Dedifferentiated amniotic fluid mesenchymal stem cell (primary cell): ENCODE measurements around the gene ABHD8.

Source experiments
- DNase-seq: peaks from one replicate; pipeline ENCODE4 v3.0.0-alpha.2; 2016; ENCODE audit errors: extremely low spot score

ABHD8 gene

DNA sequence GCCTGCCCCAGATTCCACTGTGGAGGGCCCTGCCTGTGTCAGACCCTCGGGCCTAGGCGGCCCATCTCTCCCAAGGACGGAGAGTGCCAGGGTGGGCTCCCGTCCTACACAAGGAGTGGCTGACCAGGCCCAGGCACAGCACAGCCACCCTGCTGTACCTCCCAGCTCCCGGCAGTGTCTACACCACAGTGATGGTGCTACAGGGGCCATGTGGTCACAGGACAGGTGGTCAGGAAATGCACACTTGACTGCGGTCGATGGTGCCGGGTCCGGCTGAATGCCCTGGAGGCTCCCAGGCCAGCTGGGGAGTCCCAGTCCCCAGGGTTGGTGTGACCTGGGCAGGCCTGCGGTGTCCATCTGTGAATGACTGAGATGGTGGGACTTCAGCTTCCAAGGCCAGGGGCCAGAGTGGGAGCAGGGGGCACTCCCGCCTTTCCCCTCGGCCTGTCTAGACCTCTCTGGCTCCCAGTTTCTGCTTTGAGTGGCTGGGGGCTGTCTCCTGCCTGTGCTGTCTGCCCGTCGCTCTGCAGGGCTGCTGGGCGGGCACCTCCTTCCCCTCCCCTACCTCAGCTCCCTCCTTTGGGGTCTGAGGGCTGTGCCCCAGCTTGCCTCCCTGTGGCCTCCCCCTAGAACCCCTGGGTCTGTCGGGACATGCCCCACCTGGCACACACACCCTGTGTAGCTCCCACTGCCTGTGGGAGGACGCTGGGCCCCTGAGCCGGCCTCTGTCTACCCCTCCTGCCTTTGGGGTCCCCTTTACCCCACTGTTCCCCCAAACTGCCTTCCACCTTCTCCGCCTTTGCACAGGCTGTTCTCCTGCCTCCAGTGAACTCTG lies 18.6 kb upstream of the ABHD8 start:
- no peak for DNase-seq

DNA sequence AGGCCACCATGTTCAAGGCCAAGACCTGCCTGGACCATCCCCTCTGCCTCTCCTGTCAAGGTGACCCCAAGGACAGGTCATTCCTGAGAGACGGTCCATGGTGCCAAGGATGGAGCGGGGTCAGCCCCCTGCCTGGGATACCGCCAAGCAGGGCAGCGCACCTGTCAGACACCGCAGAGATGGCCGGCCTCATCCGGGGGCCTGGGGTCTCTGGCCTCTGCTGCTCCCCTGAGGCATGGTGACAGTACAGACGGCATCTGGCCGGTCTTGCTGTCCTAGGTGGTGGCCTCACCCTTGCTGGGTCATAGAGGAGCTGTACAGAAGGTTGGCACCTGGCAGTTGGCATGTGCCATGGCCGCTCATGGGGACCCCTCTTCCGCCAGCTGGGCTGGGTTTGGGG lies 17.2 kb upstream of the ABHD8 start:
- no peak for DNase-seq

DNA sequence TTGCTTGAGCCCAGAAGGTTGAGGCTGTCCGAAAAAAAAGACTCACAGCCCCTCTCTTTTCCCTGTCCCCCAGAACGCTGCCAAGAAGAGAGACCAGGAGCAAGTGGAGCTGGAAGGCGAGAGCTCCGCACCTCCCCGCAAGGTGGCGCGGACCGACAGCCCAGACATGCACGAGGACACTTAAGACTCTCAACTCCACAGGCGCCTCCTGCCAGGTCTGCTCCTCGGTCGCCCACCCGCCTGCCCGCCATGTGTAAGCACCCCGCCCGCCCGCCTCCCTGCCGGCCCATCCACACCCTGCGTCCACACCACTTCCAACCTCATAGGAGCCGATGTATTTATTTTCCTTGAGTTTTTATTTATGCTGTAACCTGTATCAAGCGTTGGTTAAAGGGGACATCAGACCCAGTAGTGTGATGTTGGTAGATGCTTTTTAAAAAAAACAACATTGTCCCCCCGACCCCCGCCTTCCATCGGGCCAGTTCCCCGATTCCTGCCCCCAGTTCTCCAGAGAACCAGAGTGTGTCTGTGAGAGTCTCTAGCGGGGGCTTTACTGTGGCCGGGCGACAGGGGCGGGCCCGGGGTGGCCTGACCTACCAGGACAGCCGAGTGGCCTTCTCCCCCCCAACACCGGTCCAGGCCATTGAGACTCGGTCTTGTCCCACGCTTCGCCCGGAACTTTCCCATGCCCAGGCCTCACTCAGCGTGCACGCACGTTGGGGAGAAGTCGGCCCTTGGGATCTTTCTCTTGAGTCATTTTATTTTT lies 16.4 kb upstream of the ABHD8 start:
- DNase-seq = no peak

DNA sequence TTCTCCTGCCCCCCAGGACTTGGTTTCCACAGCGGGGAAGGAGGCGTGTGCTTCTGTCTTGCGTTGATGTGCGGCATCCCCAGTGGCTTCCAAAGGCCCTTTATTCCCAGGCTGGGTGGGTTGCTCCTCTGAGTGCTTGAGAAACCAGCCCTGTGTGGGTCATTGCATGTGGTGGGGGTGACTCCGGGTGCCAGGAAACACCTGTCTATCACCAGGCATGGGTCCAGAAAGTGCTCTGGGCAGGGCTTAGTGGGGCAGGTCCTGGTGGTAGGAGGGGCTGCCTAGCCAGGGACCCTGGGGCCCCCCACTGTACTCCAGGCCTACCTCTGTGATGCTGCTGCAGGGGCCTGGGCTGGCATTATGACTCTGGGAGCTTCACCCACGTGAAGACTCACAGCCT lies 15.7 kb upstream of the ABHD8 start:
- DNase-seq = no peak

DNA sequence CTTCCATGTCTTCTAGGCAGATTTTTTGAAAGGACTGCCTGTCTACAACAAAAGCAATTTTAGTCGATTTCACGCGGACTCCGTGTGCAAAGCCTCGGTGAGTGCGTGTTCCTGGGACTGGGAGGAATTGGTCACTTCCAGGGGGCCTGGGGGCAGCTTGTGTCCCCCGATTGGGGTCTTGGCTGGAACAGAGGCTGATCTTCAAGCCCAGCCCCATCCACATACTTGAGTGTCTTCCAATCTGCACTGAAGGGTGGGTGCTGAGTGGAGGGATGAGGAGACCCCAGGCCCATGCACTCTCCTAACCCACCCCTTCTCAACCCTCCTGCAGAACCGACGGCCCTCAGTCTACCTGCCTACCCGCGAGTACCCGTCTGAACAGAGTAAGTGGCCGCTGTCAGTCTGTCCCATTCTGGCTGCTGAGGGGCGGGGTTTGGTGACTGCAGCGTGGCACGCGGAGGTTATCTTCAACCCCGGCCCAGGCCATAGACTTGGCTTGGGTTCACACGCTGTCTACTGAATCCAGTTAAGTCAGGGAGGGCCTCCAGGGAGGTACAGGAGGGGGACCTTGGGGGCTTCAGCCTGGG lies 10.9 kb upstream of the ABHD8 start:
- no peak for DNase-seq

DNA sequence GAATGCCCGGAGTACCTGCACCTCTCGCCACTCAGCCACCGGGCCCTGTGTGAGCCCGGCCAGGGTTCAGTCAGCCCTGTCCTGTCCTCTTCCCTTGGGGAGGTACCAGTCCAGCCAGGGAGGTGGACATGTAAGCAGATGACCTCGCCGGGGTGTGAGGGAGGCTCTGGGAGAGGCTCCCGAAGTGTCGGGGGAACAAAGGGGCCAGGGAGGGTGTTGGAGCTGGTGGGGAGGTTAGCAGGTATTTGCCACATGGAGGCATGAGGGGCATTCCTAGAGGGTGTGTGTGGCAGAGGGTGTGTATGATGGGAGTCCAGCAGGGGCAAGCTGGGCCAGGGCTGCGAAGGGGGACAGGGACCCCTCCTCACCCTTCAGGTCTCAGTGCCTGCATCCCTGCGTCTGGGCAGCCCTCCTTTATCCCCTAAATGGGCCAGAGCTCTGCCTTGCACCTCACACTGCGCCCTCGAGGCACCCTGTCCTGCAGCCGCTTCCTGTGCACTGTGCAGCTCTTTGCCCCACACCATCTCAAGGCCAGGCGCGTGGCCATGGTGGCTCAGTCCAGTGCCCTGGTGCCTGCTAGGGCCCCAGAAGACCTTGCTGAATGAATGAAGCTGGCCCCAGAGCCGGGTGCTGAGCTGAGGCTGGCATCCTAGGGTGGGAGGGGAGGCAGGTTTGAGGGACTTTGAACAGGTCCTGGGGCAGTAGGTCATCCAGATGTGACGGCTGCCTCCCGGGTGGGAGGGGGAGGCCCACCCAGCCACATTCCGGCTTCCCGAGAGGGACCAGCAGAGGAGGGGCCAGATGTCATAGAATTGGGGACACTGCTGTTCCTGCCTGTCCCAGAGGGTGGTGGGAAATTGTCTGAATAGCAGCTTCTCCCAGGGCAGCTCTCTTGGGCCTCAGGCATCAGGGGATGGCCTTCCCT lies 9.2 kb upstream of the ABHD8 start:
- DNase-seq = no peak

DNA sequence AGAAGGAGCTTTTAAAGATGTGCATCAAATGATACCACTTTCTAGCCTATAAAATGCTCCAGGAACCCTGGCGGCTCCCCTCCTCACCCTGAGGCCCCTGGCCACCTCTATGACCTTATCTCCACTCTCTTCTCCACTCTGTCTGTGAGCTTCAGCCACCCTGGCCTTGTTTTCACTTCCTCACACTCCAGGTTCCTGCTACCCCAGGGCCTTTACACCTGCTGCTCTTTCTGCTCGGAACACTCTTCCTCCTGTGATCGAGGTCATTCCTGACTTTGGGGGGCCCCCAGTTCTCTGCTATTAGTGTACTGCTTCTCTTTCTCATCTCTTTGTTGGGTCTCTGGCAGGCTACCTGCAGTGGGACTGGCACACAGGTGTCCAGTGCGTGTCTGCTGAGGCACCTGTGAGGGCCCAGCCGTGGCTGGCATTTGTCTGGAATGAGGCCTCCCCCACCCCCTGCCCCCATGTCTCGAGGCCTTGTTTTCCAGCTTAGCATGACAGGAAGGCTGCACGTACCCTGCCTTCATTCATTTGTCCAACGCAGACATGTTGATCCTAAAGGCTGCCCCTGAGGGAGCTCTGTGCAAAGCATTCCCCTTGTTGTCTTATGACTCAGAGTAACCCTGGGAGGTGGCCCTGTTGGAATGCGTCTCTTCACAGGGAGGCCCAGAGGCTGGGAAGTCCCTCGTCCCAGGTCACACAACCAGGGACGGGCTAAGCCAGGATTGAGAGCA lies 8.4 kb upstream of the ABHD8 start:
- DNase-seq = no peak

DNA sequence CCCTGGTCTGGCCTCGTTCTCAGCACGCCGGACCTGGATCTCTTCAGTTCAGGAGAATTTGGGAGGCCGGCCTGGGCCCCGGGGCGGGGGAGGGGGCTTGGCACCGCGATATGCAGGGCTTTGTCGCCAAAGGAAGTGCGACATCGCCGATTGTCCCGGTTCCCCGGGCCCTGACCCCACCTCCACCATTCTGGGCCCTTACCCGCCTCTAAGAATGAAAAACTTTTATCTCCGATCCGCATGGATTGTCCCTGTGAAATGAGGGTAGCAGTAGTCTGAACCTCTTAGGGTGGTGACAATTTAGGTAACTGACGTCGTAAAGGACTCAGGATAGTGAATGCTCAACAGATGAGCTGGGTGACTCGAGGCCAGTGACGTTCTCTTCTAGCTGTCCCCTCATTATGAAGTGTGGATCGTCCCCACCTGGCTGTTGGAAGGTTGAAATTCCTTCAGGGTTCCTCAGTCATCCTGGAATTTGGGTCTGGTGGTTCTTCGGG lies 6.8 kb upstream of the ABHD8 start:
- no peak for DNase-seq

DNA sequence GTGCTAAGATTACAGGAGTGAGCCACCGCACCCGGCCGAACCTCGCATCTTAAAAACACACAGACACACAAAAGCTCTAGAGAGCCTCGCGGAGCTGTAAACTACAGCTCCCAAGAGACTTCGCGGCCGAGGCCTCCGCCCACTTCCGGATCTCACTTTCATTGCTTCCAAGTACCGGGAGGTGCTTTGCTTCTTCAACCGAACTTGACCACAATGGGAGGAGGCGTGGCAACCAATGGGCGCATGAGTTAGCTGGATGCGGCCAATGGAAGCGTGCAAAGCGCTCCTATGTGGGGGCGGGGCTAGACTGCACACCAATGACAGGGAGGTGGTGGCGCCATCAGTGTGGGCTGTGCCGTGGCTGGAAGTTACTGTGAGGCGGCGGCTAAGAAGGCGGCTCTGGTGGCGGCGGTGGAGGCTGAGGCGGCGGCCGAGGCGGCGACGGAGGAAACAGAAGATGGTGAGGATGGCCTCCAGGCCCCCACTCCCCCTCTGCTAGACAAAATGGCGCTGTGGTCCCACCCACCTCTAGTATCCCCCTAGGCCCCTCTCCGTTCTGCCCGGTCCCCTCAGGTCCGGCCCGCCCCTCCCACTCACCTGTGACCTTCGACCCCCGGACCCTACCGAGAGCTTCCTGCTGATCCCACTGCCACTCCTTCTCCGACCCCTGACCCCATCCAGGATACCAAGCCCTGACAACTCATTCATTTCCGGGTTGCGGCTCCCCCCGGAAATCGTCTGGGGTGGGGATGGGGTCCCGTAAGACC lies 6.2 kb upstream of the ABHD8 start, which contains the start of gene DDA1:
TSS of gene DDA1 (plus strand) at position 366 of the 767 bp plus-strand sequence. CDS start at position 458, 92 bp downstream.
- DNase-seq = peak; percentile 100

DNA sequence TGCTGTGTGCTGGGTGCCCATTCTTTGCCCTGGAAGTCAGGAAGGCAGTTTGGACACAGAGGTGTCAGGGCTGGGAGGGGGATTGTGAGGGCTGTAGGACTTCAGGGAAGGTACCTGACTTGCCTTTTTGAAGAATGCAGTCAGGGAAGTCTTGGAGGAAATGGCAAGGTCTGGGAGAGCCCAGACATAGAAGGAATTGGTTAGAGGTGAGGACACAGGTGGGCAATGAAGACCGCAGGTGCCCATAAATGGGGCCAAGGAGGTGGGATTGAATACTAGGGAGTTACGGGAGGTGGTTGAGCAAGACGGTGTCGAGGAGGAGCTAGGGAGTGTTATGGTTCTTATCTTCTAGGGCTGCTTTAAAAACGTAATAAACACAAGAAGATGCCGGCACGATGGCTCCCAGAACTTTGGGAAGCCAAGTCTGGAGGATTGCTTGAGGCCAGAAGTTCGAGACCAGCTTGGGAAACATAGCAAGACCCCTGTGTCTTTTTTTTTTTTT lies 4.7 kb upstream of the ABHD8 start:
- no peak for DNase-seq

DNA sequence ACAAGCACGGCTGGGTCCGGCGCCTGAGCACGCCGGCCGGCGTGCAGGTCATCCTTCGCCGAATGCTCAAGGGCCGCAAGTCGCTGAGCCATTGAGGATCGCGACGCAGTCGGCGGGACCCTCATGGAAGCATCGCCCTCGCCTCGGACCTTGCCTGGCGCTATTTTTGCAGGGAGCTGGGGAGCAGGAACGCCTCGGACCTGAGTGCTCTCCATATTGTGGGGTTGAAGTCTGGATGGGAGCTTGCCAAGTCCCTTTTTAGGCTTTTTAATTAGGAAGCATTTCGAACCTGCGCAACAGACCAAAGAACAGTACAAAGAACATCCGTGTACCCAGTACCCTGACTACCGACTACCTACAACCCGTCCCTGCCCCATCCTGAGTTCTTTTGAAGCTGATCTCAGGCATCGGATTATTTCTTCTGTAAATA lies 3.1 kb upstream of the ABHD8 start:
- no peak for DNase-seq

DNA sequence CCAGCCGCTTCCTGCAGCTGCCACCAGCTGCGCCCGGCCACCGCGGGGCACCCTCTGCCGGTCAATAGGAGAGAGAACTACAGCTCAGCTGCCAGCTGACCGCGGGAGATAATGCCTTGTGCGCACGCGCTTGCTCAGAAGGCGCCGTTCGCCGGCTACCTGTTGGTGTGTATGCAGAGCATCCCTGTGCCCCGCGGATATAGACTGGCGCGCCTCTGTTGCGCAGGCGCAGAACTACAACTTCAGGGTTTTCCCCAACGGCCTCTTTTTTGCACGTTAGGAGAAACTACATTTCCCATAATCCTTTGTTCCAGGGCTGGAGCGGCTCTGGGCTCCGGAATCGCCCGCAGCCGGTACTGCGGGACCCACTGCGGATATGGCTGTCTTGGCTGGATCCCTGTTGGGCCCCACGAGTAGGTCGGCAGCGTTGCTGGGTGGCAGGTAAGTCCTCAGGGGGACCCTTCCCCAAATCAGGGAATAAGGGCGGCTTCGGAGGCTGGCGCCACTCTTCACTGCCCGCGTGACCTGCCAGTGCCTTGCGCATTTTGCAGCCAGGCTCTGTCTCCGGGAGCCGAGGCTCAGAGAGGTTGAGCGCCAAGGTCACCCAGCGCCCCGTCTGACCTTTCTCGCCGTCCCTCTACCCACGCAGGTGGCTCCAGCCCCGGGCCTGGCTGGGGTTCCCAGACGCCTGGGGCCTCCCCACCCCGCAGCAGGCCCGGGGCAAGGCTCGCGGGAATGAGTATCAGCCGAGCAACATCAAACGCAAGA lies 2.5 kb upstream of the ABHD8 start, which contains the start of gene MRPL34:
TSS of gene MRPL34 (plus strand) at position 356 of the 768 bp plus-strand sequence. CDS start at position 377, 21 bp downstream.
- peak; percentile 97 for DNase-seq

DNA sequence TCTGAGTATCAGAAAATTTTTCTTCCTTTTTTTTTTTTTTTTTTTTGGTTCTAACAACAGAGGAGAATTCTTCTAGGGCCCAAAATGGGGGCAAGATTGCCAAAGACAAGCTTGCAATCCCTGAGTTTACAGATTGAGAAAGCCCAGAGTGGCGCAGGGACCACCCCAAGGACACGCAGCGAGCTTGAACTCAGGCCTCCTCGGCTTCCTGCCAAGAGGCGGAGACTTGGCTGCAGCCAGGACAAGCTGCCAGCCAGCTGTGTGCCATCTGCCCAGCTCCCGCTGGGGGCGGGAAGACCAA lies 1.9 kb upstream of the ABHD8 start:
- DNase-seq = no peak

DNA sequence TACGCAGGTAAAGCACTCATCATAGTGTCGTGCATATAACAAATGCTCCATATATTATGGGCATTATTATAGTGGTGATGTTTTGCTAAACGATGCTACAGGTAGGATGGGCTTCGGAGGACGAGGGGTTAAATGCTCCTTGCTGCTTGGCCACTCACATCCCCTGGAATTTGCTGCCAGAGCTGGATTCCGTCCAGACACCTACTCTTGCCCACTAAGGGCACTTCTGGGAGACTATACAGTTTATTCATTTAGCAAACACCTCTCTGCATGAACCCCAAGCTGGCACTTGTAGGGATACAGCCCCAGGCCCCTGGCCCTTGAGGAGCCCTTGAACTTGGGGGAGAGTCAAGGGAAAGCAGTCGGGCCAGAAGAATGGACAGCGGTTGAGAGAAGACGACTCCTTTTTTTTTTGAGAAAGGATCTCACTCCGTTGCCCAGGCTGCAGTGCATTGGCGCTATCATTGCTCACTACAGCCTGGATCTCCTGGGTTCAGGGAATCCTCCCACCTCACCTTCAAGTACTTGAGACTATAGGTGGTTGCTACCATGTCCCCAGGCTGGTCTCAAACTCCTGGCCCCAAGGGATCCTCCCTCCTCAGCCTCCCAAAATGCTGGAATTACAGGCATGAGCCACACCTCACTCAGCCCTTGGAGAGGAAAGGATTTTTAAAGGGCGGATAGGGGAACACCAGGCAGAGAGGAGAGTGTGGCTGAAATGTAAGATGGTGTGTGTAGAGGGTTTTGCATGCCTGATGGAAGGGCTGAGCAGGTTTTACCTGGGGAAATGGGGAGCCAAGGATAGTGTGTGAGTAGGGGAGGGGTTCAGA lies 1.4 kb upstream of the ABHD8 start:
- no peak for DNase-seq

DNA sequence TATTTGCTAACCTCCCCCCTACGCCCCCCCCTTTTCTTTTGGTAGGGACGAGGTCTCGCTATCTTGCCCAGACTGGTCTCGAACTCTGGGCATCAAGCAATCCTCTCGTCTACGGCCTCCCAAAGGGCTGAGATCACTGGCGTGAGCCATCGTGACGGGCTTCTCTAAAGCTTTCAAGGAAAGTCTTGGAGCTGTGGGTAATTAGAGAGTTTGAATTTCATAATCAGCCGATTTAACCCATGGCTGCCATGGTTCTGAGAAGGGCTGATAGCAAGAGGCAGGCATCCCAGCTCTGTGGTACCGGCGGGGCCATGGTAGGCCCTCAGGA lies 679 bp upstream of the ABHD8 start:
- DNase-seq = no peak

DNA sequence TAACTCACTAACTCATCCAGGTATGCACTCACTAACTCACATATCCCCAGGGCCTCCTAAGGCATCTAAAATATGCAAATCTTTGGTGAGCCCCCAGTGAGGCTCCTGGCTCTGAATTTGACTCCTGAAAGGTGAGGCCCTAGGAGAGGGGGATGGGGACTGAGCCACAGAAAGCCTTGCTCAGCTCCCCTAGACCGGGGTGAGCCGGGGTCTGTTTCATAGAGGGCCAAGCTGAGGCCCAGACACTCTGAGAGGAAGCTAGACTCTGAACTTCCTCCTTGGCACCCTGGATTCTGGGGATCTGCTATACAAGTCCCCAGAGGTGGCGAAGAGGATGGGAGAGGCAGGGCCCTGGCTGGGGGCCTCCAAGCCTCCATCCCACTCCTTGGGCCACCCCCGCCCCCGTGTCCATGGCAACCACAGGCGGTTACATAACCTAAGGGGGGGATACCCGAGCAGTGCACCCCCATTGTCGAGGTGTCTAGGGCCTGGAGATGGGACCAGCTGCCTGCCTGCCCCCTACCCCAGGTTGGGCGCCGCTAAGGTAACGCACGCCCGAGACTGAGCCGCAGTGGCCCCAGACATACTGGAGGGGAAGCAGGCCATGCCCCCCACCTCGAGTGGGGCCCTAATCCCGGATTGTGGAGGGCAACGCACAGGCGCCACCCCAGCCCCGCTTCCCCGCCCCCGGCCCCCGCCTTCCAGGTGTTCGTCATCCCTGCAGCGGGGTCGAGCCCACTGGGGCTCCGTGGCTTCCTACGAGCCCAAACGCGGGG lies 646 bp downstream of the ABHD8 start:
- DNase-seq = no peak

DNA sequence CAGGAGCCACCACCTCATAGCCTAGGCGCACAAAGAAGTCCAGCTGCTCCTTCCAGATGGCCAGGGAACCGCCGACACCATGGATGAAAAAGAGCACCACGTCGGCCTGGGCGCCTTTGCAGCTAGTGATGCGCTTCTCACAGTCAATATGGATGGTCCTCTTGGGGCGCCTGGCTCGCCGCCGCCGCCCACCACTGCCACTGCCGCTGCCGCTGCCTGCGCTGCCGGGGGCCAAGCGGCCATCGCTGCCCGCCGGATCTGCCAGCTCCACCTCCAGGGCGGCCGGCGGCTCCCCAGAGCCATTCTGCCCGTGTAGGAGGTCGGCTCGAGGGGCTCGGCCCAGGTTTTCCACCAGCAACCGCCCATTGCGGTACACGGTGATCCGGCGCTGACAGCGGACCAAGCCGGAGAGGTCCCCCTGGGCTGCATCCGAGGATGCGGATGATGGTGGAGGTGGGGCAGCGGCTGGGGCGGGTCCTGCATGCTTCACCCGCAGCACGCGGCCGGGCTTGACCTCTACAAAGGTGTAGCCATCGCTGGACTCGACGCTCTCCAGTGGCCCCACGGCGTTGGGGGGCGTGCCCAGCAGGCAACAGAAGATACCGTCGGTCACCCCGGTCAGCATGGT lies 2.1 kb downstream of the ABHD8 start:
- DNase-seq = no peak
